Esophagus squamous epithelium (tissue), 5 donors: Measurements from ENCODE around the gene EFNA1. TPM values are rescaled to one million over a fixed set of nuclear protein-coding genes. Genes with fewer than 3 reads are reported as not detected.
"Not testable (repeated sequence)": the region's sequence is repeated elsewhere in the genome, so short reads cannot be mapped to it uniquely, and the experiment has no call there.

Experiments
- DNase-seq: peaks from one replicate; lab custom pipeline; 2025; lab: John Stamatoyannopoulos, UW
- H3K27ac ChIP-seq, 4 donors: fragments of 200-600 bp; sonication (generic); one replicate each; pipeline ENCODE4 v1.5.1; 2016 to 2019; ENCODE audit warnings: mild to moderate bottlenecking in 1 of 4
- H3K27me3 ChIP-seq, 4 donors: fragments of 200-600 bp; sonication (generic); 1 replicate in 3 of 4; 2 replicates in 1 of 4; pipeline versions ENCODE4 v1.5.1 to v1.6.0; 2017 to 2021; ENCODE audit warnings: antibody characterized with exemption in 1 of 4
- H3K36me3 ChIP-seq, 3 donors: fragments of 200-600 bp; sonication (generic); one replicate each; pipeline ENCODE4 v1.5.1; 2016 to 2019
- H3K4me1 ChIP-seq, 3 donors: fragments of 200-600 bp; sonication (generic); one replicate each; pipeline ENCODE4 v1.5.1; 2017 to 2019
- H3K4me3 ChIP-seq, 4 donors: fragments of 200-600 bp; sonication (generic); 1 replicate in 3 of 4; 2 replicates in 1 of 4; pipeline ENCODE4 v1.5.1; 2016 to 2019; ENCODE audit warnings: mild to moderate bottlenecking in 2 of 4, moderate library complexity in 1 of 4
- H3K9me3 ChIP-seq, 3 donors: fragments of 200-600 bp; sonication (generic); one replicate each; pipeline ENCODE4 v1.5.1; 2016 to 2019
- CTCF ChIP-seq, 6 experiments: fragments of 450-650 bp in 4 of 6; fragments of 200-600 bp in 2 of 6; sonication (generic) in 2 of 6; IDR thresholded peaks; one replicate each; pipeline ENCODE4 v1.5.1; 2016 to 2019; ENCODE audit warnings: antibody characterized with exemption in 6 of 6, mild to moderate bottlenecking in 4 of 6, moderate library complexity in 4 of 6
- POLR2A ChIP-seq, 4 donors: fragments of 450-650 bp; IDR thresholded peaks; one replicate each; pipeline ENCODE4 v1.6.1; 2017; ENCODE audit warnings: antibody characterized with exemption in 4 of 4, mild to moderate bottlenecking in 4 of 4, moderate library complexity in 3 of 4
- WGBS, 2 donors: methylation state at CpG; one replicate each; pipeline ENCODE4 v1.1.5; 2018; 5-methylcytosine and 5-hydroxymethylcytosine counted together
- intact Hi-C: fragments of 100-400 bp; cut with DNase I; formaldehyde crosslinking; loops from one replicate; pipeline ENCODE4 v1.15.0; 2022
- total RNA-seq, 4 donors: library from RNA; depleted of rRNA; stranded (reverse); fragments of >200 nt; gene quantifications; one replicate each; pipeline ENCODE4 v1.1.0, GENCODE V29; 2016
- donor health status: DM: yes; HTN: yes; CAD: no.

EFNA1 gene
- total RNA-seq, 4 donors from 2014 or later, result 30.2 to 42.9 (median 31.0) TPM

GRCh38 chr1:155141749-155142148 is 14.1 kb downstream of the EFNA1 start:
- no peak for TF ChIP-seq CTCF (IDR thresholded peaks at IDR 0.05)
- TF ChIP-seq POLR2A (IDR thresholded peaks at IDR 0.05), result no peak
- 85 to 88% methylated on average over 7 of the region's 7 CpGs for WGBS, 2 donors
- DNase-seq, result no peak
- Histone ChIP-seq H3K4me1 (peaks cover 7 to 37% (median 17%) of the 10 kb centered on the region in 3 donors), H3K9me3 (no peaks in the 10 kb centered on the region), H3K27me3 (no peaks in the 10 kb centered on the region), H3K4me3 (no peak overlapping the region), H3K36me3 (peaks cover 0 to 15% (median 0%) of the 10 kb centered on the region in 3 donors), H3K27ac (no peak overlapping the region)
- intact Hi-C loops, result no loop called here

GRCh38 chr1:155145491-155145890 is 17.8 kb downstream of the EFNA1 start:
- Histone ChIP-seq H3K27ac (no peak overlapping the region), H3K4me1 (peaks cover 0 to 3% (median 0%) of the 10 kb centered on the region in 3 donors), H3K4me3 (no peak overlapping the region), H3K9me3 (no peaks in the 10 kb centered on the region), H3K27me3 (no peaks in the 10 kb centered on the region), H3K36me3 (no peaks in the 10 kb centered on the region)
- 79% methylated on average over 3 of the region's 3 CpGs for WGBS, 2 donors
- intact Hi-C loops, result no loop called here
- no peak for TF ChIP-seq POLR2A (IDR thresholded peaks at IDR 0.05)
- TF ChIP-seq CTCF (IDR thresholded peaks at IDR 0.05), result peak in 1 of 6 experiments; percentile 7
- no peak for DNase-seq

DNA sequence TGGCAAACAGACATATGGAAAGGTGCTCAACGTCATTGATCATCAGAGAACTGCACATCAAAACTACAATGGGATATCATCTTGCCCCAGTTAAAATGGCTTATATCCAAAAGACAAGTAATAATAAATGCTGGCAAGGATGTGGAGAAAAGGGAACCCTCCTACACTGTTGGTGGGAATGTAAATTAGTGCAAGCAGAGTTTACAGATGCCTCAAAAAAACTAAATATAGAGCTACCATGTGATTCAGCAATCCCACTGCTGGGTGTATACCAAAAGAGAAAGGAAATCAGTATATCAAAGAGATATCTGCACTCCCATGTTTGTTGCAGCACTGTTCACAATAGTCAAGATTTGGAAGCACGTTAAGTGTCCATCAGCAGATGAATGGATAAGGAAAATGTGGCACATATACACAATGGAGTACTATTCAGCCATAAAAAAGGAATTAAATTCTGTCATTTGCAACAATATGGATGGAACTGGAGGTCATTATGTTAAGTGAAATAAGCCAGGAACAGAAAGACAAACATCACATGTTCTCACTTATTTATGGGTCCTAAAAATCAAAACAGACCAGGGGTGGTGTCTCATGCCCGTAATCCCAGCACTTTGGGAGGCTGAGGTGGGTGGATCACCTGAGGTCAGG is 28.4 kb downstream of the EFNA1 start:
- H3K9me3 ChIP-seq, H3K27ac ChIP-seq, intact Hi-C loops, DNase-seq, H3K4me1 ChIP-seq, H3K27me3 ChIP-seq, H3K4me3 ChIP-seq, H3K36me3 ChIP-seq: not testable (repeated sequence)
- 68 to 71% methylated on average over 3 of the region's 3 CpGs for WGBS, 2 donors

GRCh38 chr1:155158991-155159390 is 31.3 kb downstream of the EFNA1 start:
- TF ChIP-seq CTCF (IDR thresholded peaks at IDR 0.05) (no peak), POLR2A (IDR thresholded peaks at IDR 0.05) (no peak)
- H3K27ac ChIP-seq, result no peak overlapping the region
- H3K36me3 ChIP-seq, result no peaks in the 10 kb centered on the region
- intact Hi-C loops, result no loop called here
- WGBS, 2 donors, result 31 to 57% methylated on average over 1 of the region's 1 CpG
- DNase-seq, result no peak
- no peaks in the 10 kb centered on the region for H3K27me3 ChIP-seq
- no peak overlapping the region for H3K4me3 ChIP-seq
- no peaks in the 10 kb centered on the region for H3K9me3 ChIP-seq
- no peaks in the 10 kb centered on the region for H3K4me1 ChIP-seq

DNA sequence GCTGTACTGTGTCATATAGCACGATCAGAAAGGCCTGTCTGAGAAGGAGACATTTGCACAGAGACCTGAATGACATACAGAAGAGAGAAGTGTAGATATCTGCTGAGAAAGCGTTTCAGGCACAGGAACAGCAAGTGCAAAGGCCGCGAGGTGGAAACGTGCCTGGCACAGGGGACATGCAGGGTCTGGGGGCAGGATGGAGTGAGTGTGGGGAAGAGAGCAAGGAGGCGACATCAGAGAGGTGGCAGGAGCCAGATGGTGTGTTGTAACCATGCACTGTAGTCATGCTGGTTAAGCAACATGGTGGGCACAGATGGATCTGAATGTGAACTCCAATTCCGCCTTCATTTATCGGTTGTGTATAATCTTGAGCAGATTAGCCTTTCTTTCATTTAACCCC is 32.5 kb downstream of the EFNA1 start:
- H3K36me3 ChIP-seq, result no peaks in the 10 kb centered on the region
- H3K27ac ChIP-seq, result no peak overlapping the region
- no peaks in the 10 kb centered on the region for H3K4me1 ChIP-seq
- H3K9me3 ChIP-seq, result no peaks in the 10 kb centered on the region
- DNase-seq, result no peak
- H3K27me3 ChIP-seq, result no peaks in the 10 kb centered on the region
- intact Hi-C loops, result no loop called here
- TF ChIP-seq CTCF (IDR thresholded peaks at IDR 0.05) (no peak), POLR2A (IDR thresholded peaks at IDR 0.05) (no peak)
- WGBS, 2 donors, result 79 to 80% methylated on average over 8 of the region's 8 CpGs
- no peak overlapping the region for H3K4me3 ChIP-seq

GRCh38 chr1:155162631-155163030 is 35.0 kb downstream of the EFNA1 start:
- H3K9me3 ChIP-seq, H3K4me3 ChIP-seq, H3K27ac ChIP-seq, H3K36me3 ChIP-seq, intact Hi-C loops, DNase-seq: not testable (repeated sequence)
- H3K27me3 ChIP-seq, result peaks cover 0 to 11% (median 0%) of the 10 kb centered on the region in 4 donors
- peaks cover 8 to 20% (median 9%) of the 10 kb centered on the region in 3 donors for H3K4me1 ChIP-seq
- WGBS, 2 donors, result 94 to 100% methylated on average over 4 to 5 of the region's 6 CpGs

GRCh38 chr1:155163785-155164184 is 36.1 kb downstream of the EFNA1 start:
- DNase-seq, H3K9me3 ChIP-seq, intact Hi-C loops, H3K4me3 ChIP-seq, H3K27ac ChIP-seq, H3K36me3 ChIP-seq: not testable (repeated sequence)
- peaks cover 9 to 27% (median 13%) of the 10 kb centered on the region in 3 donors for H3K4me1 ChIP-seq
- WGBS, 2 donors, result 90 to 95% methylated on average over 4 of the region's 4 CpGs
- peaks cover 0 to 11% (median 0%) of the 10 kb centered on the region in 4 donors for H3K27me3 ChIP-seq

DNA sequence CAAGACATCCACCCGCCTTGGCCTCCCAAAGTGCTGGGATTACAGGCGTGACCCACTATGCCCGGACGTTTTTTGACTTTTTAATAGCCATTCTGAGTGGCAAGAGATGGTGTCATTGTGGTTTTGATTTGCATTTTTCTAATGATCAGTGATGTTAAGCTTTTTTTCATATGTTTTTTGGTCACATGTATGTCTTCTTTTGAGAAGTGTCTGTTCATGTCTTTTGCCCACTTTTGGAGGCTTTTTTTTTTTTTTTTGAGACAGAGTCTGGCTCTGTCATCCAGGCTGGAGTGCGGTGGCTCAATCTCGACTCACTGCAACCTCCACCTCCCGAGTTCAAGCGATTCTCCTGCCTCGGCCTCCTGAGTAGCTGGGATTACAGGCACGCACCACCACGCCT is 36.9 kb downstream of the EFNA1 start:
- H3K4me3 ChIP-seq, H3K9me3 ChIP-seq, DNase-seq, H3K27ac ChIP-seq, H3K36me3 ChIP-seq, intact Hi-C loops: not testable (repeated sequence)
- Histone ChIP-seq H3K4me1 (peaks cover 9 to 27% (median 13%) of the 10 kb centered on the region in 3 donors), H3K27me3 (peaks cover 0 to 11% (median 0%) of the 10 kb centered on the region in 4 donors)
- WGBS, 2 donors, result 82 to 92% methylated on average over 11 of the region's 11 CpGs
